ENCODE measurements around the gene RBFOX1.

GRCh38 chr16:7755347-7755882 is 422.8 kb downstream of the RBFOX1 start:
- TF ChIP-seq CTCF (IDR thresholded peaks at IDR 0.05; ENCODE audit: poor library complexity, severe bottlenecking) (no peak), REST (IDR thresholded peaks at IDR 0.05; ENCODE audit: borderline replicate concordance) (no peak), EP300 (conservative IDR thresholded peaks at IDR 0.05; ENCODE audit: poor library complexity, severe bottlenecking) (no peak), RAD21 (conservative IDR thresholded peaks at IDR 0.05) (no peak), TAF1 (IDR thresholded peaks at IDR 0.05; ENCODE audit: low read depth) (no peak), POLR2AphosphoS5 (IDR thresholded peaks at IDR 0.05) (no peak), SMC3 (conservative IDR thresholded peaks at IDR 0.05; ENCODE audit: poor library complexity) (no peak), EZH2 (IDR thresholded peaks at IDR 0.05; ENCODE audit: borderline replicate concordance, insufficient read depth, low read length, poor library complexity, severe bottlenecking) (no peak)
